OCI-LY3 (cell line): ENCODE measurements around the gene HM13.

Experiments
- H2AFZ ChIP-seq: fragments of 200-600, 300-600 bp; shearing (Covaris generic); 2 replicates; pipeline ENCODE4 v1.6.0; 2014; ENCODE audit warnings: antibody characterized with exemption, low read depth, low read length
- H3K27ac ChIP-seq: fragments of 200-600, 300-600 bp; sonication (generic); 2 replicates; pipeline ENCODE4 v1.5.1; 2014; ENCODE audit warnings: mild to moderate bottlenecking, low read length, moderate library complexity, mixed read lengths
- H3K27me3 ChIP-seq: fragments of 200-600, 300-600 bp; sonication (generic); 2 replicates; pipeline ENCODE4 v1.6.1; 2014; ENCODE audit warnings: low read depth, low read length, mixed read lengths
- H3K36me3 ChIP-seq: fragments of 200-600, 300-600 bp; sonication (generic); replicated peaks from 2 replicates; pipeline ENCODE3; 2014; ENCODE audit warnings: low read depth, low read length, mixed read lengths
- H3K4me1 ChIP-seq: fragments of 300-600, 200-600 bp; sonication (generic); 2 replicates; pipeline ENCODE4 v1.6.1; 2014; ENCODE audit warnings: low read length, mixed read lengths
- H3K4me2 ChIP-seq: fragments of 200-600, 300-600 bp; sonication (generic); 2 replicates; pipeline ENCODE4 v1.6.1; 2014; ENCODE audit warnings: low read length, mixed read lengths
- H3K4me3 ChIP-seq: fragments of 300-600, 200-600 bp; sonication (generic); 2 replicates; pipeline ENCODE4 v1.5.1; 2014; ENCODE audit warnings: antibody characterized with exemption, mild to moderate bottlenecking, low read length, moderate library complexity
- H3K79me2 ChIP-seq: fragments of 300-600, 200-600 bp; shearing (Covaris generic); 2 replicates; pipeline ENCODE4 v1.6.1; 2014; ENCODE audit warnings: mild to moderate bottlenecking, low read length, mixed read lengths
- H3K9ac ChIP-seq: fragments of 300-600, 200-600 bp; shearing (Covaris generic); 2 replicates; pipeline ENCODE4 v1.6.0; 2014; ENCODE audit warnings: mild to moderate bottlenecking, low read length, moderate library complexity
- H3K9me3 ChIP-seq: fragments of 200-600, 300-600 bp; shearing (Covaris generic); 2 replicates; pipeline ENCODE4 v1.6.1; 2014; ENCODE audit warnings: low read length, mixed read lengths; ENCODE audit not compliant: insufficient read depth
- H4K20me1 ChIP-seq: fragments of 200-600, 300-600 bp; sonication (generic); 2 replicates; pipeline ENCODE4 v1.6.1; 2016; ENCODE audit warnings: low read length, mixed read lengths; ENCODE audit not compliant: insufficient read depth
- CTCF ChIP-seq: fragments of 200-600, 300-600 bp; sonication (generic); IDR thresholded peaks from 2 replicates; pipeline ENCODE4 v1.5.1; 2014; ENCODE audit warnings: antibody characterized with exemption, low read length, low read depth
- EZH2phosphoT487 ChIP-seq: fragments of 200-600 bp; shearing (Covaris generic); IDR thresholded peaks from 2 replicates; pipeline ENCODE4 v1.6.1; 2018; ENCODE audit warnings: antibody characterized with exemption, mixed run types, low read depth

Gene HM13

GRCh38 chr20:31580706-31581105 is 66.5 kb downstream of the HM13 start:
- Histone ChIP-seq H2AFZ (no peak overlapping the region), H3K36me3 (no peaks in the 10 kb centered on the region), H3K9me3 (no peaks in the 10 kb centered on the region), H3K79me2 (no peaks in the 10 kb centered on the region), H3K4me2 (no peak overlapping the region), H3K9ac (no peak overlapping the region), H3K27ac (no peak overlapping the region), H3K4me3 (no peak overlapping the region), H3K4me1 (no peaks in the 10 kb centered on the region), H3K27me3 (no peaks in the 10 kb centered on the region), H4K20me1 (no peaks in the 10 kb centered on the region)
- no peak for TF ChIP-seq CTCF
- no peak for TF ChIP-seq EZH2phosphoT487

GRCh38 chr20:31581391-31581790 is 67.1 kb downstream of the HM13 start:
- H3K9me3 ChIP-seq = no peaks in the 10 kb centered on the region
- TF ChIP-seq EZH2phosphoT487 (no peak), CTCF (no peak)
- no peak overlapping the region for H3K27ac ChIP-seq
- H3K4me2 ChIP-seq = no peak overlapping the region
- H3K79me2 ChIP-seq = no peaks in the 10 kb centered on the region
- H4K20me1 ChIP-seq = no peaks in the 10 kb centered on the region
- H3K27me3 ChIP-seq = no peaks in the 10 kb centered on the region
- no peak overlapping the region for H2AFZ ChIP-seq
- H3K4me1 ChIP-seq = no peaks in the 10 kb centered on the region
- no peaks in the 10 kb centered on the region for H3K36me3 ChIP-seq
- H3K9ac ChIP-seq = no peak overlapping the region
- H3K4me3 ChIP-seq = no peak overlapping the region

- H3K9ac ChIP-seq = no peak overlapping the region
- H3K9me3 ChIP-seq = no peaks in the 10 kb centered on the region
- H3K27me3 ChIP-seq = no peaks in the 10 kb centered on the region
- no peaks in the 10 kb centered on the region for H3K4me1 ChIP-seq
- H3K79me2 ChIP-seq = no peaks in the 10 kb centered on the region
- no peaks in the 10 kb centered on the region for H4K20me1 ChIP-seq
- H3K4me2 ChIP-seq = peak overlapping the region; percentile 20; the same call in 1 of the 2 replicates
- H3K27ac ChIP-seq = no peak overlapping the region
- TF ChIP-seq EZH2phosphoT487 = no peak
- TF ChIP-seq CTCF = no peak
- H2AFZ ChIP-seq = no peak overlapping the region
- no peaks in the 10 kb centered on the region for H3K36me3 ChIP-seq
- peak overlapping the region; percentile 25; the same call in 1 of the 2 replicates for H3K4me3 ChIP-seq
These were observed 73.5 kb downstream of the HM13 start for GRCh38 chr20:31587545-31588389.

- Histone ChIP-seq H2AFZ (no peak overlapping the region), H4K20me1 (no peaks in the 10 kb centered on the region), H3K4me3 (no peak overlapping the region), H3K9me3 (no peaks in the 10 kb centered on the region), H3K27me3 (no peaks in the 10 kb centered on the region), H3K36me3 (no peaks in the 10 kb centered on the region), H3K4me1 (no peaks in the 10 kb centered on the region), H3K27ac (no peak overlapping the region), H3K9ac (no peak overlapping the region), H3K4me2 (no peak overlapping the region), H3K79me2 (no peaks in the 10 kb centered on the region)
- TF ChIP-seq CTCF (no peak), EZH2phosphoT487 (no peak)
These were observed 76.5 kb downstream of the HM13 start for GRCh38 chr20:31590717-31591225.
